GM23338 (cell line): ENCODE measurements around the gene MALRD1. TPM values are rescaled to one million over a fixed set of nuclear protein-coding genes. Genes with fewer than 3 reads are reported as not detected.

ENCODE experiments used
- ATAC-seq: fragments of 200-7000 bp; cut with Tn5 transposase; 3 replicates; pipeline ENCODE4 v1.9.1; 2020
- DNase-seq: peaks from one replicate; pipeline ENCODE4 v3.0.0-alpha.2; 2015; ENCODE audit warnings: low spot score
- H2AFZ ChIP-seq: fragments of 200-600 bp; sonication (generic); 2 replicates; pipeline ENCODE4 v1.8.0; 2016; ENCODE audit warnings: antibody characterized with exemption, mild to moderate bottlenecking, moderate library complexity
- H3F3A ChIP-seq: fragments of 200-600 bp; sonication (generic); replicated peaks from 2 replicates; pipeline ENCODE4 v1.8.0; 2017; ENCODE audit warnings: antibody characterized with exemption, mixed run types, low read depth
- H3K27ac ChIP-seq: fragments of 200-600 bp; sonication (generic); 2 replicates; pipeline ENCODE4 v1.6.1; 2016; ENCODE audit warnings: low read depth
- H3K27me3 ChIP-seq: fragments of 200-600 bp; sonication (generic); 2 replicates; pipeline ENCODE4 v1.8.0; 2016; ENCODE audit warnings: mild to moderate bottlenecking, mixed run types, moderate library complexity; ENCODE audit not compliant: insufficient read depth
- H3K36me3 ChIP-seq: fragments of 200-600 bp; sonication (generic); 2 replicates; pipeline ENCODE4 v1.8.0; 2016; ENCODE audit warnings: mild to moderate bottlenecking; ENCODE audit not compliant: insufficient read depth
- H3K4me1 ChIP-seq: fragments of 200-600 bp; sonication (generic); 2 replicates; pipeline ENCODE4 v1.8.0; 2016; ENCODE audit warnings: mild to moderate bottlenecking, moderate library complexity; ENCODE audit not compliant: insufficient read depth
- H3K4me2 ChIP-seq: fragments of 200-600 bp; sonication (generic); 2 replicates; pipeline ENCODE4 v1.7.1; 2017; ENCODE audit warnings: mixed run types
- H3K4me3 ChIP-seq: fragments of 200-600 bp; sonication (generic); 2 replicates; pipeline ENCODE4 v1.6.1; 2016; ENCODE audit warnings: mixed run types
- H3K79me2 ChIP-seq: fragments of 200-600 bp; sonication (generic); replicated peaks from 2 replicates; pipeline ENCODE4 v1.8.0; 2017; ENCODE audit warnings: mild to moderate bottlenecking; ENCODE audit not compliant: insufficient read depth
- H3K9me2 ChIP-seq: fragments of 200-600 bp; sonication (generic); 2 replicates; pipeline ENCODE4 v1.8.0; 2017; ENCODE audit not compliant: insufficient read depth
- H4K20me1 ChIP-seq: fragments of 200-600 bp; sonication (generic); replicated peaks from 2 replicates; pipeline ENCODE4 v1.8.0; 2017; ENCODE audit warnings: mild to moderate bottlenecking; ENCODE audit not compliant: insufficient read depth
- H3K27ac Mint-ChIP-seq: 2 replicates; pipeline ENCODE4 v1.8.0; 2020; ENCODE audit warnings: inconsistent platforms, mild to moderate bottlenecking, moderate library complexity, mixed read lengths
- H3K27me3 Mint-ChIP-seq: 3 replicates; pipeline ENCODE4 v1.8.0; 2022; ENCODE audit warnings: low read depth, mild to moderate bottlenecking, moderate library complexity, mixed read lengths, inconsistent platforms; ENCODE audit not compliant: insufficient read depth, poor library complexity
- H3K36me3 Mint-ChIP-seq: 3 replicates; pipeline ENCODE4 v1.8.0; 2021; ENCODE audit warnings: low read depth, mild to moderate bottlenecking, inconsistent platforms, moderate library complexity, mixed read lengths
- H3K4me1 Mint-ChIP-seq: 3 replicates; pipeline ENCODE4 v1.8.0; 2020; ENCODE audit warnings: mild to moderate bottlenecking, inconsistent platforms, mixed read lengths
- H3K4me3 Mint-ChIP-seq: 3 replicates; pipeline ENCODE4 v1.8.0; 2021; ENCODE audit warnings: moderate library complexity, mild to moderate bottlenecking, inconsistent platforms, mixed read lengths
- H3K9me3 Mint-ChIP-seq: 3 replicates; pipeline ENCODE4 v1.8.0; 2020; ENCODE audit warnings: moderate library complexity, mild to moderate bottlenecking, inconsistent platforms, mixed read lengths
- CREB1 ChIP-seq: fragments of 250-450 bp; sonication (Bioruptor Pico); IDR thresholded peaks from 2 replicates; pipeline ENCODE4 v1.5.0; 2020; ENCODE audit warnings: low read depth, mild to moderate bottlenecking, moderate library complexity
- EZH2 ChIP-seq: fragments of 200-600 bp; sonication (generic); IDR thresholded peaks from one replicate; pipeline ENCODE4 v1.8.0; 2017; ENCODE audit warnings: antibody characterized with exemption, mild to moderate bottlenecking, low read depth; ENCODE audit not compliant: unreplicated experiment
- EZH2phosphoT487 ChIP-seq: fragments of 200-600 bp; sonication (generic); IDR thresholded peaks from one replicate; pipeline ENCODE4 v1.8.1; 2018; ENCODE audit warnings: antibody characterized with exemption; ENCODE audit not compliant: unreplicated experiment
- JUNB ChIP-seq: IDR thresholded peaks from one replicate; pipeline ENCODE4 v1.6.1; 2016; ENCODE audit warnings: antibody characterized with exemption; ENCODE audit not compliant: unreplicated experiment
- NANOG ChIP-seq: IDR thresholded peaks from 2 replicates; pipeline ENCODE4 v1.6.1; 2016; ENCODE audit warnings: antibody characterized with exemption, borderline replicate concordance
- POLR2AphosphoS5 ChIP-seq: IDR thresholded peaks from 2 replicates; pipeline ENCODE4 v1.6.1; 2016; ENCODE audit warnings: antibody characterized with exemption, low read depth
- STAT1 ChIP-seq: IDR thresholded peaks from one replicate; pipeline ENCODE4 v1.6.1; 2016; ENCODE audit warnings: antibody characterized with exemption; ENCODE audit not compliant: unreplicated experiment
- ZNF114 ChIP-seq: fragments of 250-450 bp; sonication (Bioruptor Pico); IDR thresholded peaks from 2 replicates; pipeline ENCODE4 v1.5.0; 2020; ENCODE audit warnings: mild to moderate bottlenecking, moderate library complexity
- ZNF331 ChIP-seq: fragments of 250-450 bp; sonication (Bioruptor Pico); IDR thresholded peaks from 2 replicates; pipeline ENCODE4 v1.5.0; 2020; ENCODE audit warnings: low read depth, mild to moderate bottlenecking, moderate library complexity
- polyA plus RNA-seq: library from polyadenylated mRNA; unstranded; fragments of >200 nt; fragmentation: Nextera tagmentation; extraction: Ambion mirVana; gene quantifications from 2 replicates; pipeline ENCODE4 v1.2.1, GENCODE V29; 2016
- total RNA-seq: library from RNA; depleted of rRNA; stranded (reverse); fragments of >200 nt; shearing (Covaris generic); gene quantifications from 2 replicates; pipeline ENCODE4 v1.2.3, GENCODE V29; 2014
- TF ChIP-seq, protein P1 (sequence below), 2 experiments: fragments of 200-600 bp in 1 of 2; sonication (generic) in 1 of 2; conservative IDR thresholded peaks; 2 replicates each; pipeline versions ENCODE4 v1.5.1 to v1.6.1; 2016 to 2017; ENCODE audit warnings: antibody characterized with exemption in 2 of 2, low read depth in 2 of 2, mild to moderate bottlenecking in 2 of 2, moderate library complexity in 1 of 2
- TF ChIP-seq, protein P2 (sequence below): IDR thresholded peaks from 2 replicates; pipeline ENCODE4 v1.6.1; 2016; ENCODE audit warnings: antibody characterized with exemption

MALRD1 gene
- total and polyA plus RNA-seq, 2 experiments from 2014 or later = 0.42 to 1.9 TPM

DNA sequence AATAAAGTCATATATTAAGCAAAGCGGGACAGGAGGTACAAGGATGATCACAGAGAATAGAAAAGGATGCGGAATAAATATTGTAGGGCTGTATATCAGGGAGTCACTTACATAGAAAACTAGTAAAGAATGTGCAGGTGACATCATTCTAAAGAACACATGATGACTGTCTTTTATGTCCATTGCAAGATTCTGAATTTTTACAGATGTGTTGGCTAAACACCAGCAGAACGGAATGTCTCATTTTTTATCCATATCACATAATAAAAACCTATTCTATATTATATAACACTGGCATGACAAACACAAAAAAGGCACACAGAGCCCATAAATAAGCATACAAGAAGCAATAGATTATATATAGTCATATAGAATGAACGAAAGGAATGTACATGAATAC is 448.4 kb downstream of the MALRD1 start:
- H3F3A ChIP-seq = no peaks in the 10 kb centered on the region
- H3K4me3 Mint-ChIP-seq = no peak overlapping the region
- H3K27ac ChIP-seq = no peak overlapping the region
- ATAC-seq (no peak), DNase-seq (no peak)
- TF ChIP-seq, protein P1, sequence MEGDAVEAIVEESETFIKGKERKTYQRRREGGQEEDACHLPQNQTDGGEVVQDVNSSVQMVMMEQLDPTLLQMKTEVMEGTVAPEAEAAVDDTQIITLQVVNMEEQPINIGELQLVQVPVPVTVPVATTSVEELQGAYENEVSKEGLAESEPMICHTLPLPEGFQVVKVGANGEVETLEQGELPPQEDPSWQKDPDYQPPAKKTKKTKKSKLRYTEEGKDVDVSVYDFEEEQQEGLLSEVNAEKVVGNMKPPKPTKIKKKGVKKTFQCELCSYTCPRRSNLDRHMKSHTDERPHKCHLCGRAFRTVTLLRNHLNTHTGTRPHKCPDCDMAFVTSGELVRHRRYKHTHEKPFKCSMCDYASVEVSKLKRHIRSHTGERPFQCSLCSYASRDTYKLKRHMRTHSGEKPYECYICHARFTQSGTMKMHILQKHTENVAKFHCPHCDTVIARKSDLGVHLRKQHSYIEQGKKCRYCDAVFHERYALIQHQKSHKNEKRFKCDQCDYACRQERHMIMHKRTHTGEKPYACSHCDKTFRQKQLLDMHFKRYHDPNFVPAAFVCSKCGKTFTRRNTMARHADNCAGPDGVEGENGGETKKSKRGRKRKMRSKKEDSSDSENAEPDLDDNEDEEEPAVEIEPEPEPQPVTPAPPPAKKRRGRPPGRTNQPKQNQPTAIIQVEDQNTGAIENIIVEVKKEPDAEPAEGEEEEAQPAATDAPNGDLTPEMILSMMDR (conservative IDR thresholded peaks at IDR 0.05; ENCODE audit: low read depth in 2 of 2) = no peak
- no peak for TF ChIP-seq EZH2phosphoT487
- TF ChIP-seq NANOG = no peak
- no peak for TF ChIP-seq CREB1 (CRISPR knock-in tag)
- TF ChIP-seq, protein P2, sequence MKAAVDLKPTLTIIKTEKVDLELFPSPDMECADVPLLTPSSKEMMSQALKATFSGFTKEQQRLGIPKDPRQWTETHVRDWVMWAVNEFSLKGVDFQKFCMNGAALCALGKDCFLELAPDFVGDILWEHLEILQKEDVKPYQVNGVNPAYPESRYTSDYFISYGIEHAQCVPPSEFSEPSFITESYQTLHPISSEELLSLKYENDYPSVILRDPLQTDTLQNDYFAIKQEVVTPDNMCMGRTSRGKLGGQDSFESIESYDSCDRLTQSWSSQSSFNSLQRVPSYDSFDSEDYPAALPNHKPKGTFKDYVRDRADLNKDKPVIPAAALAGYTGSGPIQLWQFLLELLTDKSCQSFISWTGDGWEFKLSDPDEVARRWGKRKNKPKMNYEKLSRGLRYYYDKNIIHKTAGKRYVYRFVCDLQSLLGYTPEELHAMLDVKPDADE = no peak
- no peak for TF ChIP-seq ZNF114
- no peak for TF ChIP-seq JUNB
- no peak overlapping the region for H2AFZ ChIP-seq
- H3K4me3 ChIP-seq = no peak overlapping the region
- H3K27me3 Mint-ChIP-seq = no peaks in the 10 kb centered on the region
- peaks cover 6% of the 10 kb centered on the region; the same call in 2 of the 3 replicates for H3K4me1 Mint-ChIP-seq
- no peaks in the 10 kb centered on the region; the same call in 2 of the 3 replicates for H3K36me3 Mint-ChIP-seq
- no peaks in the 10 kb centered on the region for H4K20me1 ChIP-seq
- no peaks in the 10 kb centered on the region for H3K4me1 ChIP-seq
- H3K27ac Mint-ChIP-seq = no peak overlapping the region
- no peak overlapping the region for H3K4me2 ChIP-seq
- H3K27me3 ChIP-seq = no peaks in the 10 kb centered on the region
- H3K36me3 ChIP-seq = no peaks in the 10 kb centered on the region
- no peaks in the 10 kb centered on the region for H3K79me2 ChIP-seq
- peaks cover 7% of the 10 kb centered on the region for H3K9me2 ChIP-seq
- H3K9me3 Mint-ChIP-seq = no peaks in the 10 kb centered on the region

DNA sequence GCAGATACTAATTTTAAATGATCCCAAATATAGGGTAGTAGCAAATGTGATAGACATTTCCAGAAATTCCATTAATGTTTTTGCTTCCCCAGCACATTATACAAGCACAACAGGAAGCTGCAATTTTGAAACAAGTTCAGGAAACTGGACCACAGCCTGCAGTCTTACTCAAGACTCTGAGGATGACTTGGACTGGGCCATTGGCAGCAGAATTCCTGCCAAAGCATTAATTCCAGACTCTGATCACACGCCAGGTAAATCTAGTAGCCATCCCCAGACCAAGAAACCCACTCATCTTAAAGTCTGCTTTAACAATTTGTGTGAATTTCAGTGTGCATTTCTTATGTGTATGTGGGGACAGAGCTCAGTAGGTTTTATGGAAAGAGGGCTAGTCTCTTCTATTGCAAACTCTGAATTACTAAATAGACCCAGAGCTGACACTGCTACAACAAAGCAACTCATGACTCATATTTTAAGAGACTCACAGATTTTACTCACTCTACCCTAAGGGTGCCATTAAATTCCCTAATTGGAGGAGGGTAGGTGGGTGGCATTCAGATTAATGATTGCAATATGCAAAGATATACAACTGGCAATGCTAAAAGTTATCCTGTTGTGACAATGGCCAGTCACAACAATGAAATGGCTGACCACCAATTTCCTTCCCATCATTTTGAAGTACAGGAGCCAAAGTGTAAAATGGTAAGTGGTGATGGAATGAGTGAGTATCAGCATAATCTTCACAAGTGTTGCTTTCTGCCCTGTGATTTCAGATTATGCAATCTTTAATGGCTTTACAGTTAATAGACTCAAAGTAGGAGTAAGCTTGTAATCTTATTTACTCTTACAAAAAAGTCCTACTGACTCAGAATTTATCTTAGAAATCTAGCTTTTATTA is 450.0 kb downstream of the MALRD1 start:
- no peaks in the 10 kb centered on the region for H3K9me3 Mint-ChIP-seq
- Histone ChIP-seq H3F3A (no peaks in the 10 kb centered on the region), H3K4me3 (no peak overlapping the region), H3K4me2 (no peak overlapping the region), H3K27ac (no peak overlapping the region), H3K27me3 (no peaks in the 10 kb centered on the region), H2AFZ (no peak overlapping the region), H3K36me3 (no peaks in the 10 kb centered on the region), H3K4me1 (no peaks in the 10 kb centered on the region), H4K20me1 (no peaks in the 10 kb centered on the region), H3K79me2 (no peaks in the 10 kb centered on the region), H3K9me2 (peaks cover 7% of the 10 kb centered on the region; the same call in 1 of the 2 replicates)
- H3K27ac Mint-ChIP-seq = no peak overlapping the region
- no peaks in the 10 kb centered on the region; the same call in 2 of the 3 replicates for H3K36me3 Mint-ChIP-seq
- ATAC-seq (no peak), DNase-seq (no peak)
- H3K27me3 Mint-ChIP-seq = no peaks in the 10 kb centered on the region
- no peak overlapping the region for H3K4me3 Mint-ChIP-seq
- H3K4me1 Mint-ChIP-seq = peaks cover 6% of the 10 kb centered on the region; the same call in 2 of the 3 replicates
- no peak for TF ChIP-seq ZNF331 (CRISPR knock-in tag)
- TF ChIP-seq, protein P2 = no peak
- TF ChIP-seq STAT1 = no peak
- TF ChIP-seq JUNB = no peak
- no peak for TF ChIP-seq POLR2AphosphoS5
- no peak for TF ChIP-seq CREB1 (CRISPR knock-in tag)
- no peak for TF ChIP-seq ZNF114
- TF ChIP-seq, protein P1 (conservative IDR thresholded peaks at IDR 0.05; ENCODE audit: low read depth in 2 of 2) = no peak
- no peak for TF ChIP-seq EZH2
